Measurements from ENCODE around the gene CD163L1. TPM values are rescaled to one million over a fixed set of nuclear protein-coding genes. Genes with fewer than 3 reads are reported as not detected.

Gene CD163L1
- total and polyA plus RNA-seq, 9 of the 15 experiments (the other 6 are each of a cell fraction or from before 2014, with no cell fraction given), result 0.54 to 9.2 (median 2.0) TPM

DNA sequence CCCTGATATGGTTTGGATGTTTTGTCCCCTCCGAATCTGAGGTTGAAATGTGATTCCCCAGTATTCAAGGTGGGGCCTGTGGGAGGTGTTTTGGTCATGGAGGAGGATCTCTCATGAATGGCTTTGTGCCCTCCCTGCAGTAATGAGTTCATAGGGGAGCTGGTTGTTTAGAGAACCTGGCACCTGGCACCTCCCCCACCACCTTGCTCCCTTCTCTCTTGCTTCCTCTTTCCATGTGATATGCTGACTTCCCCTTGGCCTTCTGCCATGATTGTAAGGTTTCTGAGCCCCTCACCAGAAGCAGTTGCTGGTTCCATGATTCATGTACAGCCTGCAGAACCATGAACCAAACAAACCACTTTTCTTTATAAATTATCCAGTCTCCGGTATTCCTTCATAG is 32.6 kb downstream of the CD163L1 start (continued):
- TF ChIP-seq, protein P1, sequence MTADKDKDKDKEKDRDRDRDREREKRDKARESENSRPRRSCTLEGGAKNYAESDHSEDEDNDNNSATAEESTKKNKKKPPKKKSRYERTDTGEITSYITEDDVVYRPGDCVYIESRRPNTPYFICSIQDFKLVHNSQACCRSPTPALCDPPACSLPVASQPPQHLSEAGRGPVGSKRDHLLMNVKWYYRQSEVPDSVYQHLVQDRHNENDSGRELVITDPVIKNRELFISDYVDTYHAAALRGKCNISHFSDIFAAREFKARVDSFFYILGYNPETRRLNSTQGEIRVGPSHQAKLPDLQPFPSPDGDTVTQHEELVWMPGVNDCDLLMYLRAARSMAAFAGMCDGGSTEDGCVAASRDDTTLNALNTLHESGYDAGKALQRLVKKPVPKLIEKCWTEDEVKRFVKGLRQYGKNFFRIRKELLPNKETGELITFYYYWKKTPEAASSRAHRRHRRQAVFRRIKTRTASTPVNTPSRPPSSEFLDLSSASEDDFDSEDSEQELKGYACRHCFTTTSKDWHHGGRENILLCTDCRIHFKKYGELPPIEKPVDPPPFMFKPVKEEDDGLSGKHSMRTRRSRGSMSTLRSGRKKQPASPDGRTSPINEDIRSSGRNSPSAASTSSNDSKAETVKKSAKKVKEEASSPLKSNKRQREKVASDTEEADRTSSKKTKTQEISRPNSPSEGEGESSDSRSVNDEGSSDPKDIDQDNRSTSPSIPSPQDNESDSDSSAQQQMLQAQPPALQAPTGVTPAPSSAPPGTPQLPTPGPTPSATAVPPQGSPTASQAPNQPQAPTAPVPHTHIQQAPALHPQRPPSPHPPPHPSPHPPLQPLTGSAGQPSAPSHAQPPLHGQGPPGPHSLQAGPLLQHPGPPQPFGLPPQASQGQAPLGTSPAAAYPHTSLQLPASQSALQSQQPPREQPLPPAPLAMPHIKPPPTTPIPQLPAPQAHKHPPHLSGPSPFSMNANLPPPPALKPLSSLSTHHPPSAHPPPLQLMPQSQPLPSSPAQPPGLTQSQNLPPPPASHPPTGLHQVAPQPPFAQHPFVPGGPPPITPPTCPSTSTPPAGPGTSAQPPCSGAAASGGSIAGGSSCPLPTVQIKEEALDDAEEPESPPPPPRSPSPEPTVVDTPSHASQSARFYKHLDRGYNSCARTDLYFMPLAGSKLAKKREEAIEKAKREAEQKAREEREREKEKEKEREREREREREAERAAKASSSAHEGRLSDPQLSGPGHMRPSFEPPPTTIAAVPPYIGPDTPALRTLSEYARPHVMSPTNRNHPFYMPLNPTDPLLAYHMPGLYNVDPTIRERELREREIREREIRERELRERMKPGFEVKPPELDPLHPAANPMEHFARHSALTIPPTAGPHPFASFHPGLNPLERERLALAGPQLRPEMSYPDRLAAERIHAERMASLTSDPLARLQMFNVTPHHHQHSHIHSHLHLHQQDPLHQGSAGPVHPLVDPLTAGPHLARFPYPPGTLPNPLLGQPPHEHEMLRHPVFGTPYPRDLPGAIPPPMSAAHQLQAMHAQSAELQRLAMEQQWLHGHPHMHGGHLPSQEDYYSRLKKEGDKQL (CRISPR knock-in tag; IDR thresholded peaks at IDR 0.05; ENCODE audit: borderline replicate concordance), result no peak
- TF ChIP-seq TEAD4 (IDR thresholded peaks at IDR 0.05; ENCODE audit: low read length) (no peak), TEAD4 (CRISPR knock-in tag; IDR thresholded peaks at IDR 0.05; ENCODE audit: borderline replicate concordance) (no peak)

DNA sequence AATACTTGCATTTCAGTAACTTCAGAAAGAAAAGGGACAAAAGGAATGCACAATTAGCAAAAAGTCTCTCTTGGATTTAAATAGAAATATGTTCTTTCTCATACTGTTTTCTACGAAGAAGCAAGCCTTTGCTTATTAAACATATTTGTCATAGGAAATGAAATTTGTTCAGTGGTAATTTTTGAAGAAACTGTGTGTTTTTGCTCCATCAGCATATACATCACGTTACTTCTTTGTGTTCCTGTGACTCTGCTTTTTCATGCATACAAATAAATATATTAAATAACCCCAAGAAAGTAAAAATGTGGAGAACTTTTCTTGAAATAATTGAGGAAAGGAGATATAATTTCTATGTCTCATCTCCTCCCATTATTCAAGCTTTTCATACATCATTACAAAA is 39.7 kb downstream of the CD163L1 start:
- DNase-seq (ENCODE audit: extremely low read depth in 1 of 4, low spot score in 3 of 4), result no peak
- in situ Hi-C loops (cut with MboI) (no loop called here), intact Hi-C loops (cut with micrococcal nuclease) (no loop called here)
- FAIRE-seq, result no peak
- Histone ChIP-seq H3K9ac (ENCODE audit: insufficient read depth in 1 of 2, low read depth in 2 of 2, low read length in 2 of 2) (no peak overlapping the region), H4K20me1 (replicated peaks; ENCODE audit: control insufficient read depth, insufficient read depth, low read length) (no peaks in the 10 kb centered on the region), H3K4me2 (ENCODE audit: insufficient read depth, low read length) (no peak overlapping the region), H3K9me3 (replicated peaks; ENCODE audit: control insufficient read depth, insufficient read depth, low read depth, low read length) (no peaks in the 10 kb centered on the region), H3K4me3 (no peak overlapping the region), H3K36me3 (ENCODE audit: control insufficient read depth, insufficient read depth, low read length) (no peaks in the 10 kb centered on the region), H3K27ac (ENCODE audit: extremely low read depth, low read depth, low read length) (no peak overlapping the region), H3K27me3 (ENCODE audit: control insufficient read depth in 2 of 2, insufficient read depth in 2 of 2, low read length in 2 of 2) (peaks cover 2 to 4% of the 10 kb centered on the region in 2 experiments; a peak in 1 of 5 replicates), H2AFZ (ENCODE audit: low read depth, low read length) (no peak overlapping the region), H3K79me2 (ENCODE audit: control insufficient read depth, insufficient read depth, low read length) (no peaks in the 10 kb centered on the region), H3K9me1 (ENCODE audit: control insufficient read depth, insufficient read depth, low read length) (no peaks in the 10 kb centered on the region), H3K4me1 (replicated peaks in 1 of 2; ENCODE audit: control insufficient read depth in 2 of 2, insufficient read depth in 2 of 2, low read length in 2 of 2) (no peaks in the 10 kb centered on the region)
- BruUV-seq (replicated peaks), result no TSS peak
- ChIA-PET POLR2A (no interaction called here), CTCF (ENCODE audit: low intra/inter-chr PET ratio) (no interaction called here)
- no peak for ATAC-seq
- WGBS (ENCODE audit: insufficient coverage, low coverage, missing lambda C conversion rate), result 0% methylated on average over 2 of the region's 2 CpGs
- TF ChIP-seq ZNF316 (IDR thresholded peaks at IDR 0.05), result peak; percentile 63
- TF ChIP-seq, protein P2, sequence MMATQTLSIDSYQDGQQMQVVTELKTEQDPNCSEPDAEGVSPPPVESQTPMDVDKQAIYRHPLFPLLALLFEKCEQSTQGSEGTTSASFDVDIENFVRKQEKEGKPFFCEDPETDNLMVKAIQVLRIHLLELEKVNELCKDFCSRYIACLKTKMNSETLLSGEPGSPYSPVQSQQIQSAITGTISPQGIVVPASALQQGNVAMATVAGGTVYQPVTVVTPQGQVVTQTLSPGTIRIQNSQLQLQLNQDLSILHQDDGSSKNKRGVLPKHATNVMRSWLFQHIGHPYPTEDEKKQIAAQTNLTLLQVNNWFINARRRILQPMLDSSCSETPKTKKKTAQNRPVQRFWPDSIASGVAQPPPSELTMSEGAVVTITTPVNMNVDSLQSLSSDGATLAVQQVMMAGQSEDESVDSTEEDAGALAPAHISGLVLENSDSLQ (IDR thresholded peaks at IDR 0.05), result no peak
- TF ChIP-seq ZBTB1 (CRISPR knock-in tag; IDR thresholded peaks at IDR 0.05; ENCODE audit: borderline replicate concordance, low read depth), result no peak
- peak; percentile 33; the same call in 1 of the 2 replicates for TF ChIP-seq C11orf30 (IDR thresholded peaks at IDR 0.05; ENCODE audit: low read depth)
- TF ChIP-seq, protein P3, sequence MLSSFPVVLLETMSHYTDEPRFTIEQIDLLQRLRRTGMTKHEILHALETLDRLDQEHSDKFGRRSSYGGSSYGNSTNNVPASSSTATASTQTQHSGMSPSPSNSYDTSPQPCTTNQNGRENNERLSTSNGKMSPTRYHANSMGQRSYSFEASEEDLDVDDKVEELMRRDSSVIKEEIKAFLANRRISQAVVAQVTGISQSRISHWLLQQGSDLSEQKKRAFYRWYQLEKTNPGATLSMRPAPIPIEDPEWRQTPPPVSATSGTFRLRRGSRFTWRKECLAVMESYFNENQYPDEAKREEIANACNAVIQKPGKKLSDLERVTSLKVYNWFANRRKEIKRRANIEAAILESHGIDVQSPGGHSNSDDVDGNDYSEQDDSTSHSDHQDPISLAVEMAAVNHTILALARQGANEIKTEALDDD (IDR thresholded peaks at IDR 0.05), result no peak
- no peak for TF ChIP-seq PPARD (CRISPR knock-in tag; IDR thresholded peaks at IDR 0.05)
- 0 out of 2 replicates have a peak, but pooled peaks have one; percentile 23 for TF ChIP-seq MAFF (IDR thresholded peaks at IDR 0.05; ENCODE audit: low read length)
- TF ChIP-seq MCM7 (IDR thresholded peaks at IDR 0.05), result no peak

Data from K562 (cell line).